Measurements from ENCODE around the gene SHPK.

The SHPK gene

GRCh38 chr17:3669085-3669347 lies 33.0 kb upstream of the SHPK start:
- CTCF ChIA-PET, result no interaction called here
- POLR2A ChIA-PET (ENCODE audit: low non-redundant PET), result interaction anchor here (0.6 kb wide), 1 partner anchor 14 kb away, joined by 6 read pairs; no protein-coding TSS in a partner anchor
- DNase-seq (ENCODE audit: low spot score), result no peak

GRCh38 chr17:3668279-3669084 lies 32.4 kb upstream of the SHPK start, which contains the start of the genes EMC6 and TAX1BP3:
Gene EMC6, plus strand, starts transcription at chr17:3668812. Its CDS starts 335 bp downstream, at chr17:3669147.
Gene TAX1BP3, minus strand, starts transcription at chr17:3668578. Its CDS starts 52 bp downstream, at chr17:3668526.
- H3K27ac ChIP-seq, result peak within 1 kb of the TSS; percentile 98
- CTCF ChIA-PET, result interaction anchor here (0.7 kb wide), 1 partner anchor 72 kb away, joined by 3 read pairs; no protein-coding TSS in a partner anchor
- DNase-seq (ENCODE audit: low spot score), result peak; percentile 99
- POLR2A ChIA-PET (ENCODE audit: low non-redundant PET), result interaction anchor here (0.6 to 1.8 kb wide), 2 partner anchors 14 to 32 kb away, joined by 6 to 8 read pairs; partner anchors contain the start of genes CTNS and SHPK
- TF ChIP-seq CTCF (conservative IDR thresholded peaks at IDR 0.05; ENCODE audit: low read depth), result no peak

More at GRCh38 chr17:3669085-3669347, 33.0 kb upstream of the SHPK start:
- H3K27ac ChIP-seq, result peak overlapping the region; percentile 98
- TF ChIP-seq CTCF (conservative IDR thresholded peaks at IDR 0.05; ENCODE audit: low read depth), result no peak

GRCh38 chr17:3667366-3668278 lies 31.6 kb upstream of the SHPK start:
- no peak for TF ChIP-seq CTCF (conservative IDR thresholded peaks at IDR 0.05; ENCODE audit: low read depth)
- ChIA-PET POLR2A (ENCODE audit: low non-redundant PET) (interaction anchor here (0.5 to 1.8 kb wide), 5 partner anchors 20 to 226 kb away, joined by 3 to 8 read pairs (median 3); partner anchors contain the start of genes CAMKK1, CTNS and SHPK), CTCF (interaction anchor here (0.6 to 0.7 kb wide), 3 partner anchors 71 to 935 kb away, joined by 3 to 8 read pairs (median 5); no protein-coding TSS in a partner anchor)
- H3K27ac ChIP-seq, result peak overlapping the region; percentile 98
- DNase-seq (ENCODE audit: low spot score), result peak; percentile 89

DNA sequence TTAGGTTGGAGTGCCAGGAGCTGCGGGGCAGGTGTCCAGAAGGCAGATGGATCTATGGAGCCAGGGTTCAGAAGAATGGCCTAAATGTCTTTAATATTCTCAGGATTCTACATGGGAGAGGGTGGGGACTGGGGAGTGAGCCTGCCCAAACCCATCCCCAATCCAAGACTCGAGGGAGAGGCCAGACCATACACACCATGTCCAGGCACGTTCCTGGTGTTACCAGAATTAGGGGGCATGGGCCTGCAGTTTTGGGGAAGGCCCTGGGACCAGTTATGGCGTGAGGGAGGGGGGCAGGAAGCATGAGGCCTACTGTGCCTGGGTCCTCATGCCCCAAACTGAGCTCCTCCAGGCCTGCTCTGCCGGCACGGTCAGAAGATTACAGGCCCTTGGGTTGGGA lies 30.5 kb upstream of the SHPK start:
- ChIA-PET POLR2A (ENCODE audit: low non-redundant PET) (interaction anchor here (0.6 to 1.8 kb wide), 2 partner anchors 11 to 30 kb away, joined by 4 to 8 read pairs; partner anchors contain the start of genes CTNS and SHPK), CTCF (interaction anchor here (0.6 kb wide), 3 partner anchors 115 to 1321 kb away, joined by 4 to 8 read pairs (median 5); partner anchors contain the start of gene CAMTA2)
- H3K27ac ChIP-seq, result peak overlapping the region; percentile 98
- no peak for DNase-seq (ENCODE audit: low spot score)
- no peak for TF ChIP-seq CTCF (conservative IDR thresholded peaks at IDR 0.05; ENCODE audit: low read depth)

DNA sequence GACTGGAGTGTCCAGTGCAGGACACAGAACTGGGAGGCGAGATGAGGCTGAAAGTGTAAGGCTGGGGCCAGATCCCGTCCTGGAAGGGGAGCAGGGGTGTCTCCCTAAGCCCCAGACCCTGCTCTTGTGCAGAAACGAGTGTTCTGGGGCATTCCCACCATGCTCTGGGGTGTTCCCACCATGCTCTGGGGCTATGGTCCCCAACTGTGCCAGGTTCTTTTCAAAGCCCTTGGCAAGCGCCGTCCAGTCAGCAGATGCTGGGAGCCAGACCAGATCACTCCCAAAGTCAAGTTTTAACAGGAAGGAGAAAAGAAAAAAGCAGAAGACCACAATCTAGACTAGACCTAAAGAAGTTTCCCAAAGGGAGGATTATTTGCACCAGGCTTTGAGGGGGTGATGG lies 29.8 kb upstream of the SHPK start:
- TF ChIP-seq CTCF (conservative IDR thresholded peaks at IDR 0.05; ENCODE audit: low read depth), result no peak
- peak overlapping the region; percentile 98 for H3K27ac ChIP-seq
- no peak for DNase-seq (ENCODE audit: low spot score)
- POLR2A ChIA-PET (ENCODE audit: low non-redundant PET), result no interaction called here
- CTCF ChIA-PET, result no interaction called here
